Esophagus squamous epithelium (tissue), 5 donors: ENCODE data around the gene ADAMTS15. TPM values are rescaled to one million over a fixed set of nuclear protein-coding genes. Genes with fewer than 3 reads are reported as not detected.

Experiments used
- DNase-seq: peaks from one replicate; lab custom pipeline; 2025; lab: John Stamatoyannopoulos, UW
- H3K27ac ChIP-seq, 4 donors: fragments of 200-600 bp; sonication (generic); one replicate each; pipeline ENCODE4 v1.5.1; 2016 to 2019; ENCODE audit warnings: mild to moderate bottlenecking in 1 of 4
- H3K27me3 ChIP-seq, 4 donors: fragments of 200-600 bp; sonication (generic); 1 replicate in 3 of 4; 2 replicates in 1 of 4; pipeline versions ENCODE4 v1.5.1 to v1.6.0; 2017 to 2021; ENCODE audit warnings: antibody characterized with exemption in 1 of 4
- H3K36me3 ChIP-seq, 3 donors: fragments of 200-600 bp; sonication (generic); one replicate each; pipeline ENCODE4 v1.5.1; 2016 to 2019
- H3K4me1 ChIP-seq, 3 donors: fragments of 200-600 bp; sonication (generic); one replicate each; pipeline ENCODE4 v1.5.1; 2017 to 2019
- H3K4me3 ChIP-seq, 4 donors: fragments of 200-600 bp; sonication (generic); 1 replicate in 3 of 4; 2 replicates in 1 of 4; pipeline ENCODE4 v1.5.1; 2016 to 2019; ENCODE audit warnings: mild to moderate bottlenecking in 2 of 4, moderate library complexity in 1 of 4
- H3K9me3 ChIP-seq, 3 donors: fragments of 200-600 bp; sonication (generic); one replicate each; pipeline ENCODE4 v1.5.1; 2016 to 2019
- CTCF ChIP-seq, 6 experiments: fragments of 450-650 bp in 4 of 6; fragments of 200-600 bp in 2 of 6; sonication (generic) in 2 of 6; IDR thresholded peaks; one replicate each; pipeline ENCODE4 v1.5.1; 2016 to 2019; ENCODE audit warnings: antibody characterized with exemption in 6 of 6, mild to moderate bottlenecking in 4 of 6, moderate library complexity in 4 of 6
- POLR2A ChIP-seq, 4 donors: fragments of 450-650 bp; IDR thresholded peaks; one replicate each; pipeline ENCODE4 v1.6.1; 2017; ENCODE audit warnings: antibody characterized with exemption in 4 of 4, mild to moderate bottlenecking in 4 of 4, moderate library complexity in 3 of 4
- WGBS, 2 donors: methylation state at CpG; one replicate each; pipeline ENCODE4 v1.1.5; 2018; 5-methylcytosine and 5-hydroxymethylcytosine counted together
- intact Hi-C: fragments of 100-400 bp; cut with DNase I; formaldehyde crosslinking; loops from one replicate; pipeline ENCODE4 v1.15.0; 2022
- total RNA-seq, 4 donors: library from RNA; depleted of rRNA; stranded (reverse); fragments of >200 nt; gene quantifications; one replicate each; pipeline ENCODE4 v1.1.0, GENCODE V29; 2016
- donor health status: DM: yes; HTN: yes; CAD: no.

The ADAMTS15 gene
- total RNA-seq, 4 donors from 2014 or later = 0.11 to 5.7 (median 2.1) TPM

GRCh38 chr11:130480186-130480585 lies 31.7 kb downstream of the ADAMTS15 start:
- Histone ChIP-seq H3K4me3 (no peak overlapping the region), H3K4me1 (peaks cover 0 to 40% (median 18%) of the 10 kb centered on the region in 3 donors), H3K9me3 (no peaks in the 10 kb centered on the region), H3K27ac (peak overlapping the region in 1 of 4 donors; percentile 17), H3K36me3 (no peaks in the 10 kb centered on the region), H3K27me3 (no peaks in the 10 kb centered on the region)
- DNase-seq = no peak
- TF ChIP-seq CTCF (IDR thresholded peaks at IDR 0.05) = no peak
- no peak for TF ChIP-seq POLR2A (IDR thresholded peaks at IDR 0.05)
- intact Hi-C loops = no loop called here
- 75 to 77% methylated on average over 5 of the region's 5 CpGs for WGBS, 2 donors

- Histone ChIP-seq H3K4me1 (peaks cover 0 to 40% (median 18%) of the 10 kb centered on the region in 3 donors), H3K4me3 (no peak overlapping the region), H3K36me3 (no peaks in the 10 kb centered on the region), H3K27ac (peak overlapping the region in 1 of 4 donors; percentile 17), H3K9me3 (no peaks in the 10 kb centered on the region), H3K27me3 (no peaks in the 10 kb centered on the region)
- no peak for TF ChIP-seq CTCF (IDR thresholded peaks at IDR 0.05)
- TF ChIP-seq POLR2A (IDR thresholded peaks at IDR 0.05) = no peak
- intact Hi-C loops = no loop called here
- DNase-seq = no peak
- 35 to 61% methylated on average over 5 of the region's 5 CpGs for WGBS, 2 donors
These were observed 32.3 kb downstream of the ADAMTS15 start for GRCh38 chr11:130480711-130481140.

- Histone ChIP-seq H3K9me3 (no peaks in the 10 kb centered on the region), H3K36me3 (no peaks in the 10 kb centered on the region), H3K4me3 (no peak overlapping the region), H3K4me1 (peaks cover 0 to 23% (median 13%) of the 10 kb centered on the region in 3 donors), H3K27ac (no peak overlapping the region), H3K27me3 (no peaks in the 10 kb centered on the region)
- no peak for DNase-seq
- TF ChIP-seq POLR2A (IDR thresholded peaks at IDR 0.05) (no peak), CTCF (IDR thresholded peaks at IDR 0.05) (no peak)
- intact Hi-C loops = no loop called here
- WGBS, 2 donors = 86 to 88% methylated on average over 5 of the region's 5 CpGs
These were observed 34.7 kb downstream of the ADAMTS15 start for GRCh38 chr11:130483124-130483523.

- H3K36me3 ChIP-seq = no peaks in the 10 kb centered on the region
- 91 to 100% methylated on average over 2 to 7 of the region's 14 CpGs for WGBS, 2 donors
- DNase-seq = no peak
- TF ChIP-seq CTCF (IDR thresholded peaks at IDR 0.05) (no peak), POLR2A (IDR thresholded peaks at IDR 0.05) (no peak)
- H3K9me3 ChIP-seq = no peaks in the 10 kb centered on the region
- no peak overlapping the region for H3K27ac ChIP-seq
- intact Hi-C loops = no loop called here
- no peaks in the 10 kb centered on the region for H3K27me3 ChIP-seq
- H3K4me3 ChIP-seq = no peak overlapping the region
- no peaks in the 10 kb centered on the region for H3K4me1 ChIP-seq
These were observed 37.5 kb downstream of the ADAMTS15 start for GRCh38 chr11:130485983-130486382.

GRCh38 chr11:130486391-130486836 lies 38.0 kb downstream of the ADAMTS15 start:
- Histone ChIP-seq H3K4me1 (no peaks in the 10 kb centered on the region), H3K27ac (no peak overlapping the region), H3K4me3 (no peak overlapping the region), H3K9me3 (no peaks in the 10 kb centered on the region), H3K36me3 (no peaks in the 10 kb centered on the region), H3K27me3 (no peaks in the 10 kb centered on the region)
- intact Hi-C loops = no loop called here
- no peak for TF ChIP-seq POLR2A (IDR thresholded peaks at IDR 0.05)
- no peak for TF ChIP-seq CTCF (IDR thresholded peaks at IDR 0.05)
- no peak for DNase-seq
- 83 to 92% methylated on average over 11 to 12 of the region's 16 CpGs for WGBS, 2 donors
